CD4-positive, alpha-beta T cell (primary cell): Measurements from ENCODE around the gene DAP. TPM values are rescaled to one million over a fixed set of nuclear protein-coding genes. Genes with fewer than 3 reads are reported as not detected.

Experiments used
- ATAC-seq: fragments of 200-7000 bp; cut with Tn5 transposase; one replicate; pipeline ENCODE4 v1.10.0; 2022; ENCODE audit warnings: mild to moderate bottlenecking; ENCODE audit not compliant: poor library complexity
- CTCF ChIA-PET: fragments of 350-600 bp; sonication (Branson Sonifier 250); formaldehyde crosslinking; loops from one replicate; lab custom pipeline; 2021; ENCODE audit warnings: antibody characterized with exemption, inconsistent platforms; lab: Charles Lee
- POLR2A ChIA-PET: fragments of 350-600 bp; sonication (Branson Sonifier 250); formaldehyde crosslinking; loops from one replicate; lab custom pipeline; 2021; ENCODE audit warnings: antibody characterized with exemption, inconsistent platforms; lab: Charles Lee
- DNase-seq, 14 experiments: peaks; one replicate each; pipeline ENCODE4 v3.0.0-alpha.2; 2013 to 2020; ENCODE audit warnings: mixed read lengths in 2 of 14
- H3K27ac ChIP-seq, 2 donors: one replicate each; pipeline versions ENCODE4 v1.5.1 to v1.7.0; 2013; ENCODE audit warnings: low read length in 2 of 2, low read depth in 1 of 2, mild to moderate bottlenecking in 1 of 2
- H3K27me3 ChIP-seq, 2 experiments: 1 replicate in 1 of 2; 2 replicates in 1 of 2; pipeline versions ENCODE4 v1.6.1 to v1.7.0; 2013; ENCODE audit warnings: low read length in 2 of 2, control low read depth in 1 of 2, mild to moderate bottlenecking in 1 of 2, moderate library complexity in 1 of 2; ENCODE audit not compliant: insufficient read depth in 2 of 2, control insufficient read depth in 1 of 2
- H3K36me3 ChIP-seq: one replicate; pipeline ENCODE4 v1.6.1; 2013; ENCODE audit warnings: low read length, control low read depth; ENCODE audit not compliant: insufficient read depth
- H3K4me1 ChIP-seq: one replicate; pipeline ENCODE4 v1.6.1; 2013; ENCODE audit warnings: low read length, control low read depth; ENCODE audit not compliant: insufficient read depth
- H3K4me3 ChIP-seq: one replicate; pipeline ENCODE4 v1.5.1; 2013; ENCODE audit warnings: mild to moderate bottlenecking, low read length, moderate library complexity
- H3K9me3 ChIP-seq, 2 experiments: 1 replicate in 1 of 2; 2 replicates in 1 of 2; pipeline versions ENCODE4 v1.6.1 to v1.7.0; 2013; ENCODE audit warnings: low read length in 2 of 2, mild to moderate bottlenecking in 2 of 2, control low read depth in 1 of 2, moderate library complexity in 1 of 2; ENCODE audit not compliant: control insufficient read depth in 1 of 2, insufficient read depth in 1 of 2
- H3K27ac Mint-ChIP-seq: one replicate; pipeline ENCODE4 v1.8.0; 2020; ENCODE audit warnings: mixed read lengths
- H3K27me3 Mint-ChIP-seq: one replicate; pipeline ENCODE4 v1.8.0; 2021; ENCODE audit warnings: mixed read lengths
- H3K36me3 Mint-ChIP-seq: one replicate; pipeline ENCODE4 v1.8.0; 2021; ENCODE audit warnings: low read depth, mixed read lengths
- H3K4me1 Mint-ChIP-seq: one replicate; pipeline ENCODE4 v1.8.0; 2021; ENCODE audit warnings: low read depth, mixed read lengths
- H3K4me3 Mint-ChIP-seq: one replicate; pipeline ENCODE4 v1.8.0; 2020; ENCODE audit warnings: mild to moderate bottlenecking, mixed read lengths
- H3K9me3 Mint-ChIP-seq: one replicate; pipeline ENCODE4 v1.8.0; 2020; ENCODE audit warnings: mixed read lengths
- intact Hi-C, 2 experiments: fragments of 100-400 bp; cut with DNase I in 1 of 2; cut with micrococcal nuclease in 1 of 2; formaldehyde crosslinking; loops; one replicate each; pipeline versions ENCODE4 v1.15.1 to v1.9.0; 2023 to 2025; cut with DNase I, micrococcal nuclease
- total RNA-seq, 174 experiments: library from RNA in 2 of 174; stranded (reverse) in 2 of 174; gene quantifications; one replicate each; pipeline ENCODE4 v1.2.3 and lab custom pipeline; 2021 to 2026
- TF ChIP-seq, protein P1 (sequence below): fragments of 200-600 bp; IDR thresholded peaks from one replicate; pipeline ENCODE4 v1.8.0; 2022; ENCODE audit warnings: antibody characterized with exemption, mild to moderate bottlenecking

DAP gene
- total RNA-seq, 2 experiments from 2014 or later: 33.6 to 35.2 TPM

DNA sequence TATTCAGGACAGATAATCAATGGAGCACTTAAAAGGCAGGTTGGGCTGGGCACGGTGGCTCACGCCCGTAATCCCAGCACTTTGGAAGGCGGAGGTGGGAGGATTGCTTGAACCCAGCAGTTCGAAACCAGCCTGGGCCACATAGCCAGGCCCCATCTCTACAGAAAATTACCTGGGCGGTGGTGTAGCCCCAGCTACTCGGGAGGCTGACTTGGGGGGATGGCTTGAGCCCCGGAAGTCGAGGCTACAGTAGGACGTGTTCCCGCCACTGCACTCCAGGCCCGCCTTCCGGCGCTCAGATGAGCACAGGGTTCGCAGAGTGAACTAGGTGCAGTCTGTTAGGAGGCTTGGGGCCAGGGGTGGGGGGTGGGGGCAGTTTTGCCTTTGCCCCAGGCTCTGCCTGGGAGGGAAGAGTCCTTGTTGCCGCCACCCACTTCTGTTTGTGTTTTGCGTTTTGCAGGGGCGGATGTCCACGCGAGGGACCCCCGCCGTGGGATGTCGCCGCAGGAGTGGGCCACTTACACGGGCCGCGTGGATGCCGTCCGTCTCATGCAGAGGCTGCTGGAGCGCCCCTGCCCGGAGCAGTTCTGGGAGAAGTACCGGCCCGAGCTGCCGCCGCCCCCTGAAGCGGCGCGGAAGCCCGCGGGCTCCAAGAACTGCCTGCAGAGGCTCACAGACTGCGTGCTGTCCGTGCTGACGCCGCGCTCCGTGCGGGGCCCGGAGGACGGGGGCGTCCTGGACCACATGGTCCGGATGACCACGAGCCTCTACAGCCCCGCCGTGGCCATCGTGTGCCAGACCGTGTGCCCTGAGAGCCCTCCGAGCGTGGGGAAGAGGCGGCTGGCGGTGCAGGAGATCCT lies 112.0 kb downstream of the DAP start:
- Histone ChIP-seq H3K27me3 (no peaks in the 10 kb centered on the region), H3K36me3 (no peaks in the 10 kb centered on the region), H3K4me3 (no peak overlapping the region), H3K27ac (no peak overlapping the region), H3K4me1 (no peaks in the 10 kb centered on the region), H3K9me3 (peaks cover 0 to 11% of the 10 kb centered on the region in 2 experiments)
- Mint-ChIP-seq H3K4me1 (no peaks in the 10 kb centered on the region), H3K27me3 (peaks cover 4% of the 10 kb centered on the region), H3K4me3 (no peak overlapping the region), H3K9me3 (no peaks in the 10 kb centered on the region), H3K36me3 (no peaks in the 10 kb centered on the region), H3K27ac (no peak overlapping the region)
- DNase-seq (no peak), ATAC-seq (no peak)
- TF ChIP-seq, protein P1, sequence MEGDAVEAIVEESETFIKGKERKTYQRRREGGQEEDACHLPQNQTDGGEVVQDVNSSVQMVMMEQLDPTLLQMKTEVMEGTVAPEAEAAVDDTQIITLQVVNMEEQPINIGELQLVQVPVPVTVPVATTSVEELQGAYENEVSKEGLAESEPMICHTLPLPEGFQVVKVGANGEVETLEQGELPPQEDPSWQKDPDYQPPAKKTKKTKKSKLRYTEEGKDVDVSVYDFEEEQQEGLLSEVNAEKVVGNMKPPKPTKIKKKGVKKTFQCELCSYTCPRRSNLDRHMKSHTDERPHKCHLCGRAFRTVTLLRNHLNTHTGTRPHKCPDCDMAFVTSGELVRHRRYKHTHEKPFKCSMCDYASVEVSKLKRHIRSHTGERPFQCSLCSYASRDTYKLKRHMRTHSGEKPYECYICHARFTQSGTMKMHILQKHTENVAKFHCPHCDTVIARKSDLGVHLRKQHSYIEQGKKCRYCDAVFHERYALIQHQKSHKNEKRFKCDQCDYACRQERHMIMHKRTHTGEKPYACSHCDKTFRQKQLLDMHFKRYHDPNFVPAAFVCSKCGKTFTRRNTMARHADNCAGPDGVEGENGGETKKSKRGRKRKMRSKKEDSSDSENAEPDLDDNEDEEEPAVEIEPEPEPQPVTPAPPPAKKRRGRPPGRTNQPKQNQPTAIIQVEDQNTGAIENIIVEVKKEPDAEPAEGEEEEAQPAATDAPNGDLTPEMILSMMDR: no peak
- intact Hi-C loops: no loop called here
- CTCF ChIA-PET: no interaction called here
- POLR2A ChIA-PET: no interaction called here

- no peak overlapping the region for H3K27ac Mint-ChIP-seq
- Histone ChIP-seq H3K27ac (no peak overlapping the region), H3K4me1 (no peaks in the 10 kb centered on the region), H3K36me3 (no peaks in the 10 kb centered on the region), H3K27me3 (no peaks in the 10 kb centered on the region), H3K9me3 (peaks cover 0 to 11% of the 10 kb centered on the region in 2 experiments), H3K4me3 (no peak overlapping the region)
- TF ChIP-seq, protein P1: no peak
- ChIA-PET POLR2A (no interaction called here), CTCF (no interaction called here)
- DNase-seq (no peak), ATAC-seq (no peak)
- H3K9me3 Mint-ChIP-seq: no peaks in the 10 kb centered on the region
- H3K36me3 Mint-ChIP-seq: no peaks in the 10 kb centered on the region
- peaks cover 4% of the 10 kb centered on the region for H3K27me3 Mint-ChIP-seq
- intact Hi-C loops: no loop called here
- no peaks in the 10 kb centered on the region for H3K4me1 Mint-ChIP-seq
- H3K4me3 Mint-ChIP-seq: no peak overlapping the region
Measured at GRCh38 chr5:10647640-10648039, 113.4 kb downstream of the DAP start.

DNA sequence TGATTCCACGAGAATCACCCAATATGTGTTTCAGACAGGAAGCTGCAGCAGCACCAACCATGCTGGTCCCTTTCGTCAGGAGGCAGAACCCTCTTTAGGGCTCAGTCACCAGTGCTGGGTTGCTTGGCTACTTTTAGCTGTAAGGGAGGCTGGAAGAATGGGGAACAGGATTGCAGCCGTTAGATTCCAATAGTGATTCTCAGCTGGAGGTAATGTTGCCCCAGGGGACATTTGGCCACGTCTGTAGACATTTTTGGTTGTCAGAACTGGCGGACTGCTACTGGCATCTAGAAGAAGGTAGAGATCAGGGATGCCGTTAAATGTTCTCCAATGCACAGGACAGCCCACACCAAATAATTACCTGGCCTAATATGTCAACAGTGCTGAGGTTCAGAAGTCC lies 115.4 kb downstream of the DAP start:
- ATAC-seq (no peak), DNase-seq (no peak)
- Histone ChIP-seq H3K4me3 (no peak overlapping the region), H3K27ac (no peak overlapping the region), H3K9me3 (peaks cover 0 to 11% of the 10 kb centered on the region in 2 experiments), H3K4me1 (no peaks in the 10 kb centered on the region), H3K36me3 (no peaks in the 10 kb centered on the region), H3K27me3 (no peaks in the 10 kb centered on the region)
- Mint-ChIP-seq H3K36me3 (no peaks in the 10 kb centered on the region), H3K4me1 (no peaks in the 10 kb centered on the region), H3K27me3 (peaks cover 4% of the 10 kb centered on the region), H3K27ac (no peak overlapping the region), H3K4me3 (no peak overlapping the region), H3K9me3 (no peaks in the 10 kb centered on the region)
- intact Hi-C loops: no loop called here
- TF ChIP-seq, protein P1: no peak
- ChIA-PET POLR2A (no interaction called here), CTCF (no interaction called here)
